Measurements from ENCODE around the gene GRK5.
"Not testable (repeated sequence)": the region's sequence is repeated elsewhere in the genome, so short reads cannot be mapped to it uniquely, and the experiment has no call there.

GRK5 gene

DNA sequence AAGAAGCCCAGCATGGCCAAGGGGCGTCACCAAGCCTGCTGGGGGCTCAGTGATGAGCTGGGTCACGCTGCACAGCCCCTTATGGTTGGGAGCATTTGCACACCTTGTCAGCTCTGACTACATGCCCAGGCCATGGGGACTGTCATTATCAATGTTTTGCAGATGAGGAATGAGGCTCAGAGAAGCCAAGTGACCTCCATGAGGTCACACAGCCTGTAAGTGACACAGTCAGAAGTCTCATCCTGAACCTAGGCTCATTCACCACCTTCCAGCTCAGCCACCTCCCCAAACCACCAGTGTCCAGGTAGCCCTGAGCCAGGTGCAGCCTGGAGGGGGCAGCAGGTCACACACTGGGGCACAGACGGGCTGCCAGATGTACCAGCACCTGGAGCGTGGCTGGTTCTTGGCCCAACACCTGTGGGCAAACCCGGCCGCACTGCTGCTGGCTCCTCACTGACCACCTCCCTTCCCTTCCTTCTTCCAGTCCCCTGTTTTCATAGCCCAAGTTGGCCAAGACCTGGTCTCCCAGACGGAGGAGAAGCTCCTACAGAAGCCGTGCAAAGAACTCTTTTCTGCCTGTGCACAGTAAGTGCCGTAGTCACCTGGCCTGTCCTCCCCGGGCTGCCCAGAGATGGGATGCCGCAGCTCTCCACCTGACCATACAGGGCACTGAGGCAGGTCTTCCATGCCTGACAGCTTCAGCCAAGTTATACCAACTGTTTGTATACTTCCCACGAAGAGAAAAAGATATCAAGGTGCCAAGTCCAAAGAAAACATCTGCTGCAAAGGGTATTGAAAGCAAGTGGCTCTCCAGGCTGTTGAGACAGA is 215.5 kb downstream of the GRK5 start:
- DNase-seq (ENCODE audit: low spot score) = no peak

- DNase-seq (ENCODE audit: low spot score) = no peak
Observed at GRCh38 chr10:119423510-119424257, 216.3 kb downstream of the GRK5 start.

DNA sequence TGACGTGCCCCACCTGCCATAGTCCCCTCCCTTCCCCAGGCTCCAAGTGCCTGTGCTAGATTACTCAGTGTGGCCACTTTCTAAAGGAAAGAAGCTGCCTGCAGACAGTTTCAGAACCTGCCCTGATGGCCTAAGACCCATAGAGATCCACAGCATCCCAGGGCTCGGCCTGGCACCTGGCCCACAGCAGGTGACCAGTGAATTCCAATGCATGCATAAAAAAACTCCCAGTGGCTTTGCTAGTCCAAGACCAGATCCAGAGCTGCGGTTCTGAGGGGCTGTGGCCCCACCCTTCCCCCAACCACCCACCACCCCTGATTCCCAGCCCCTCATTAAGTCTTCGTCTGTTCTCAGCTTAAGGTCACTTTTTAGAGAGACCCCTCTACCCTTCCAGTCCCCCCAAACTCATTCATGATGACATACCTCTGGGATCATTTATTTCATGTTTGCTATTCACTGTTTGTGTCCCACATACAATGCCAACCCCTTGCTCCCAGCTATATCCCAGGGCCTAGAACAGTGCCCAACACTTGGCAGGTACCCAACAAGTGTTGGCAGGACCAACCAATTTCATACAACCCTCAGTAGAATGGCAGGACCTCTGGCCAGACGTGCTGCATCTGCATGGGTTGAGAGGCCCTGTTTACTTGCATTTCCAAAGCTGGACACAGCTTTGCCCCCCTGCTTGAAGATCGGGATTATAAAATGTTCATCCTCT is 217.0 kb downstream of the GRK5 start:
- no peak for DNase-seq (ENCODE audit: low spot score)

DNA sequence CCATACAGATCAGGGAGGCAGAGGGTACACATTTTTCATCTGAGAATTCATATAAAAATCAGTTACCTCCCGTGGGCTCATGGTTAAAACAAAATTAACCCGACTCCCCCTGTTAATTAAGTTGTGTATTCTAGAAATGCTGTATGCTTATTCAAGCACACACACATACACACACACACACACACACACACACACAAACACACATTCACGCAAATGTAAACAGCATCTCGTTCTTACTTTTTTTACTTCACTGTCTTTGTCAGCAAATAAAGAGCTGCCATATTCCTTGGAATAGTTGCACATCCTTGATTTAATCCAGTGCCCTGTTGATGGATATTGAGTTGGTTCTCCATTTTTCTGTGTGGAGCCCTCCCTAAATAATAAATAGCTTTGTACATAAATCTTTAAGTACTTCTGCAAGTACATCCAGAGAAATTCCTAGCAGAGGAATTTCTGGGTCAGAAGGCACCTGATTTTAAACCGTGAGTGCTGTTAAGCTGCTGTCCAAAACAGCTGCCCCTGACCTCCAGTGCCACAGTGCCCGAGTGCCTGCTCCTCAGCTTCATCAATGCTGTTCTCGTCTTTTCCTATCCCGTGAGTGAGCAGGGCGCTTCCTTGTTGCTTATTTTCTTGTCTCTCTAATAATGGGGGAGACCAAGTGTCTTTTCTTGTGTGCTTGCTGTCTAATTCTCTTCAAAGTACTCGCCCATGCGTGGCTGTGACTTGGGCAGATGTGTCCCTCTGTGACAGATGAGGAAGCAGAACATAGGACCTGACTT is 217.9 kb downstream of the GRK5 start:
- DNase-seq (ENCODE audit: low spot score) = no peak

DNA sequence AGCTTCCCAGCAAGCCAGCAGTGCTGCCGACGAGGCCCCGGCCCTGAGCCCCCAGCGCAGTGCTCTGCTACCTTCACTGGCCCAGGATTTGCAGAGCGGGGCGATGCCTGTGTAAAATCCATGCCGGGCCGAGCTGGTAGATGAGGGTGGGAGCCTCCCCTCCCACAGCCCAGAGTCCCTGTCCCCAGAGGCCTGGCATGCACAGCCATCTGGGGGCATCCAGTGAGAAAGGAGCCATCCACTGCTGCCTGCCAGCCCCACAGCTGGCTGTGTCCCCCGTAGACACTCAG is 218.5 kb downstream of the GRK5 start:
- DNase-seq (ENCODE audit: low spot score) = no peak

DNA sequence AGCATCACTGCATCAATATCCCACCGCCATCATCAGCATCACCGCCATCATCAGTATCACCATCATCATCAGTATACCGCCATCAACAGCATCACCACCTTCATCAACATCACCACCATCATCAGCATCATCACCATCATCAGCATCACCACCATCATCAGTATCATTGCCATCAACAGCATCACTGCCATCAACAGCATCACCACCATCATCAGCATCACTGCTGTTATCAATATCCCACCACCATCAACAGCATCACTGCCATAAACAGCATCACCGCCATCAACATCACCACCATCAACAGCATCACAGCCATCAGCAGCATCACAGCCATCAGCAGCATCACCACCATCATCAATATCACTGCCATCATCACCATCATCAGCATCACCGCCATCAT is 219.3 kb downstream of the GRK5 start:
- no peak for DNase-seq (ENCODE audit: low spot score)

DNA sequence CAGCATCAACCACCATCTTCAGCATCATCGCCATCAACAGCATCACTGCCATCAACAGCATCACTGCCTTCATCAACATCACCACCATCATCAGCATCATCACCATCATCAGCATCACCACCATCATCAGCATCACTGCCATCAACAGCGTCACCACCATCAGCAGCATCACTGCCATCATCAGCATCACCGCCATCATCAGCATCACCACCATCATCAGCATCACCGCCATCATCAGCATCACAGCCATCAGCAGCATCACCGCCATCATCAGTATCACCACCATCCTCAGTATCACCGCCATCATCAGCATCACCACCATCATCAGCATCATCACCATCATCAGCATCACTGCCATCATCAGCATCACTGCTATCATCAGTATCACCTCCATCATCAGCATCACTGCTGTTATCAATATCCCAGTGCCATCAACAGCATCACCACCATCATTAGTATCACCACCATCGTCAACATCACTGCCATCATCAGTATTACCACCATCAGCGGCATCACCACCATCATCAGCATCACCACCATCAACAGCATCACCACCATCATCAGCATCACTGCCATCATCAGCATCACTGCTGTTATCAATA is 220.0 kb downstream of the GRK5 start:
- no peak for DNase-seq (ENCODE audit: low spot score)

DNA sequence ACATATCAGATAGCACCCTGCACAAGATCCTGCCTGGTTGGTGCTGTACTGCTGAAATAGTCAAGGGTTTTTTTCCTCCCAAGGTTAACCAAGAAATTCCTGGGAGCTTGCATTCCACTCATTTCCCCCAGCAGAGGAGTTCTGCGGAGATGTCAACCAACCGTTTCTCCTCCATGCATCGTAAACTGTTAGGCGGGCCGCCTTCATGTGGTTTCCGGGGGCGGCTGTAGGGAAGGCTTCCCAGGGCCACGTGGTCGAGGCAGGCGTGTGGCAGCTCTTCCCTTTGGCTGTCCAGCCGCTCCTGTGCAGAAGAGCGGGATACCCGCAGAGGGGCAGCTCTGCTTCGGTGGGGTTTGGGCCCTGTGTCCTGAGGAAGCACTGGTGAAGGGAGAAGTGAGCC is 221.4 kb downstream of the GRK5 start:
- no peak for DNase-seq (ENCODE audit: low spot score)

DNA sequence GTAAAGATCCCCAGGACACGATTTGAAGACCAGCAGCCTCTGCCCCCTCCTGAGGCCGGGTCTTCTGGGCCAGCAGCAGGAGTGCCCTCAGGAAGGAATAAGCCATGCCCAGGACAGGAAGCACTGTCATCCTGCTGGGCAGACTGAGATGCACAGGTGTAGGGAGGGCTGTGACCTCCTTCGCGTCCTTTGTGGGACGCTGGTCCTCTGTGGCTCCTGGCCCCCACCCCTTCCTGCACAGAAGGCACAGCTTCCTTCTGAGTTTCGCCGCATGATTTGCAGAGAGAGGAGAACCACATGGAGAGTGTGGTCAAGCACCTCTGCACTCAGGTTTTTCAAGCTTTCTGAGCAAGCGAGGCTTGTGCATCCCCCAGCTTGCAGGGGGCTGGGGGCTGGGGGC is 222.4 kb downstream of the GRK5 start:
- no peak for DNase-seq (ENCODE audit: low spot score)

DNA sequence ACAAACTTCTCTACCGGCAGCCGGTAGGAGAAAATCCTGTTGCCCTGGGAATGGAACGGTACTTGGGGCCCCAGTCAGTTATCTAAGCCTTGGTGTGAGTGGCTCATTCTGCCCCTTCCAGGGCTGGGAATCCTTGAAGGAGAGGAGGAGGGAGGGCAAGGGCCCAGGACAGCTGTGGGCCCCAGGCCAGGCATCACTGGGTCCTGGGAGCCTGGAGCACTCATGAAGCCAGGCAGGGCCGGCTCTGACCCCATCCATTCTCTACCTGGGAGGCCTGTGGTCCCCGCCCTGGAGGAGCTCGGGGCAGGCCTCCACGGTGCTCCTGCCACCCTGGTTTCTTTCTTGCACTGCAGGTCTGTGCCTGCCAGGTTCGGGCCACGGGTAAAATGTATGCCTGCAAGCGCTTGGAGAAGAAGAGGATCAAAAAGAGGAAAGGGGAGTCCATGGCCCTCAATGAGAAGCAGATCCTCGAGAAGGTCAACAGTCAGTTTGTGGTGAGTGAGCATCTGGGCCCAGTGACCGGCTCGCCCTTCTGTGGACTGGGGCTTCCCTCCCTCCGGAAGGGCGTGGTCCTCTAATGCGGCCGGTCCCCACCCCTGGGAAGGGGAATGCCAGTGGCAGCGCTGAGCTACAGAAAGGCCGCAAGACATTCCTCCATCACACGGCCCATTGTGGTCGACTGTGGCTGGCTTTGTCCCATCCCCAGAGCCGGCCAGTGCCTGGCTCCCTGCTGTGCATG is 223.8 kb downstream of the GRK5 start:
- no peak for DNase-seq (ENCODE audit: low spot score)

DNA sequence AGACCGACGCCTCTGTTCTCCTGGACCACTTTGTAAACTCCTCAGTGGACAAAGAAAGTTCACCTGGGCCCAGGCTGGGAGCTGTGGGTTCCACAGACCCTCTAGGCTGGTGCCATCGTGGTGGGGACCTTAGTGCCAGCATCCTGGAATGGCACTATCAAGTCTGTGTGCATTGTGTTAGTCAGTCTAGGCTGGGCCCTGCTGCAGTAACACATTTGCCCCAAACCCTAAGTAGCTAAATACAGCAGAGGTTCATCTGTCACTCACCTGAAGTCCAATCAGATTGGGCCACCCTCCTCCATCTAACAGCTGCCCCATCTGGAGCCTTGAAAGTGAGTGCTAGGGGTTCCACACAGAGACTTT is 224.4 kb downstream of the GRK5 start:
- no peak for DNase-seq (ENCODE audit: low spot score)

- not testable (repeated sequence) for DNase-seq (ENCODE audit: low spot score)
Observed at GRCh38 chr10:119434942-119435341, 227.6 kb downstream of the GRK5 start.

DNA sequence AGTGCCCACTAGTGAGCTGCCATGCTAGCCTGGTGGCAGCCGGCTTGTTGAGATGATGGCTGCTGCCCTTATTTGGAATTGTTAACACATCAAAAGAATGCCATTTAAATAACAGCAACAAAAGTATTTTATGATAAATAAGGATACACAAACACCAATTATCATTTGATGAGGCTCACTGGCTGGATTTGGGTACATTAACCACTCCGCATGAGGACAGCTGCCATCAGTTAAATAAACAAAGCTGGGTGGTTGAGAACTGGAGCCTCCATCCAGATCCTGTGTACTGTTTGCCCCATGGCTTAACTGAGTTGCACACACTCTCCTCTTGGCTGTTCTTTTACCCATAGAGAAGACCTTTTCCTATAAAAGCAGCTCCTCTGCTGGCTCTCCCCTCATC is 231.3 kb downstream of the GRK5 start:
- DNase-seq (ENCODE audit: low spot score) = no peak

GRCh38 chr10:119439922-119440321 is 232.6 kb downstream of the GRK5 start:
- no peak for DNase-seq (ENCODE audit: low spot score)

GRCh38 chr10:119441151-119441821 is 233.9 kb downstream of the GRK5 start:
- peak; percentile 89 for DNase-seq (ENCODE audit: low spot score)

- no peak for DNase-seq (ENCODE audit: low spot score)
Observed at GRCh38 chr10:119441921-119442757, 234.8 kb downstream of the GRK5 start.

- no peak for DNase-seq (ENCODE audit: low spot score)
Observed at GRCh38 chr10:119442758-119443060, 235.3 kb downstream of the GRK5 start.

GRCh38 chr10:119443441-119443840 is 236.1 kb downstream of the GRK5 start:
- DNase-seq (ENCODE audit: low spot score) = no peak

DNA sequence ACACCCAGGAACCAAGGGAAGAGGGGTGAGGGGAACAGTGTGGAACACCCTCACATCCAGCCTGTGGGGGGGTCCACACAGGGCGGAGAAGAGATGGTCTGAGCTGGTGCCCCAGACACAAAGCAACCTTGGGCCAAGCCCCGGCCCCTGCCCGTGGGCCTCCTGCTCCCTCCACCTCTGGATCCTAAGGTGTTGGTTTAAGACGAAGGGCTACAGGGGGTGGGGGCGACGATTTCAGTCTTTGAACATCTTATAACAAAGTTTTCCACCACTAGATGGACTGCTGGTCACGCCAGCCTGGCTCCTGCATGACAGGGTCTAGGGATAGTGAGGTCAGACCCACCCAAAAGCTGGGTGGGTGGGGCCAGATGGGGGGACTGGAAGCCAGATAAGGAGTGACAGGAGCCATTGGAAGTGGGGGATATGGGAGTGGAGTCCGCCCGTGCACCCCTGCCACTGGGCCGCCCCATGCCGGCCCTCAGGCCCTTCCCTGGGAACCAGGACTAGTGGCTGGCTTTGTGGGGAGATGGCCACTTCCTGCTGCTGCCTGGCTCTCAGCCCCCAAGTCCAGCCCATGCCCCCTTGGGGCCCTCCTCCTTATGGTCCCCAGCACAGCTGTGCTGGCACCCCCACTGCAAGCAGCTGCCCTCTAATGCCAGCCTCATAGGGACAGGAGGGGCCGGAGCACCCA is 236.7 kb downstream of the GRK5 start:
- DNase-seq (ENCODE audit: low spot score) = no peak
